DOHH2 (cell line): Measurements from ENCODE around the gene EIPR1.

Experiments
- H3F3A ChIP-seq: fragments of 200-600 bp; sonication (generic), shearing (Covaris generic); 2 replicates; pipeline ENCODE4 v1.6.0; 2016; ENCODE audit warnings: antibody characterized with exemption, mild to moderate bottlenecking; ENCODE audit not compliant: control insufficient read depth, insufficient read depth
- H3K27ac ChIP-seq: fragments of 200-600 bp; sonication (generic); 2 replicates; pipeline ENCODE4 v1.5.1; 2014; ENCODE audit warnings: low read depth, mild to moderate bottlenecking, low read length, moderate library complexity
- H3K27me3 ChIP-seq: fragments of 200-600 bp; sonication (generic); 2 replicates; pipeline ENCODE4 v1.6.1; 2014; ENCODE audit warnings: mild to moderate bottlenecking, low read length, mixed read lengths; ENCODE audit not compliant: control insufficient read depth
- H3K36me3 ChIP-seq: fragments of 200-600 bp; sonication (generic); 2 replicates; pipeline ENCODE4 v1.6.1; 2014; ENCODE audit warnings: mild to moderate bottlenecking, low read length, moderate library complexity, mixed read lengths; ENCODE audit not compliant: control insufficient read depth
- H3K4me1 ChIP-seq: fragments of 200-600 bp; sonication (generic); 2 replicates; pipeline ENCODE4 v1.6.1; 2014; ENCODE audit warnings: mild to moderate bottlenecking, low read length, mixed read lengths; ENCODE audit not compliant: control insufficient read depth
- H3K4me2 ChIP-seq: fragments of 200-600 bp; sonication (generic); 2 replicates; pipeline ENCODE4 v1.6.0; 2014; ENCODE audit warnings: mild to moderate bottlenecking, low read length, moderate library complexity
- H3K4me3 ChIP-seq: fragments of 200-600 bp; sonication (generic); 2 replicates; pipeline ENCODE4 v1.5.1; 2014; ENCODE audit warnings: mild to moderate bottlenecking, low read length, mixed read lengths
- H3K79me2 ChIP-seq: fragments of 200-600 bp; sonication (generic); 2 replicates; pipeline ENCODE4 v1.6.1; 2014; ENCODE audit warnings: mild to moderate bottlenecking, low read length, mixed read lengths; ENCODE audit not compliant: control insufficient read depth
- H3K9me2 ChIP-seq: fragments of 200-600 bp; sonication (generic); replicated peaks from 2 replicates; pipeline ENCODE4 v1.6.1; 2014; ENCODE audit warnings: mild to moderate bottlenecking, low read length, mixed read lengths; ENCODE audit not compliant: control insufficient read depth
- H3K9me3 ChIP-seq: fragments of 200-600 bp; sonication (generic); 2 replicates; pipeline ENCODE4 v1.6.1; 2014; ENCODE audit warnings: antibody characterized with exemption, low read length, mixed read lengths; ENCODE audit not compliant: control insufficient read depth, insufficient read depth
- H4K20me1 ChIP-seq: fragments of 200-600 bp; sonication (generic); 2 replicates; pipeline ENCODE4 v1.6.0; 2014; ENCODE audit warnings: low read depth, mild to moderate bottlenecking, antibody characterized with exemption, low read length, moderate library complexity; ENCODE audit not compliant: control insufficient read depth, insufficient read depth
- CTCF ChIP-seq: fragments of 200-600 bp; sonication (generic); IDR thresholded peaks from one replicate; pipeline ENCODE4 v1.5.1; 2014; ENCODE audit warnings: antibody characterized with exemption, mild to moderate bottlenecking, low read depth, low read length; ENCODE audit not compliant: poor library complexity, severe bottlenecking
- EZH2phosphoT487 ChIP-seq: fragments of 200-600 bp; sonication (generic); IDR thresholded peaks from 2 replicates; pipeline ENCODE4 v1.6.1; 2017; ENCODE audit warnings: borderline replicate concordance, mild to moderate bottlenecking, antibody characterized with exemption, low read length, moderate library complexity, mixed read lengths

EIPR1 gene

GRCh38 chr2:3185910-3186309 lies 191.7 kb downstream of the EIPR1 start:
- no peaks in the 10 kb centered on the region for H3K36me3 ChIP-seq

DNA sequence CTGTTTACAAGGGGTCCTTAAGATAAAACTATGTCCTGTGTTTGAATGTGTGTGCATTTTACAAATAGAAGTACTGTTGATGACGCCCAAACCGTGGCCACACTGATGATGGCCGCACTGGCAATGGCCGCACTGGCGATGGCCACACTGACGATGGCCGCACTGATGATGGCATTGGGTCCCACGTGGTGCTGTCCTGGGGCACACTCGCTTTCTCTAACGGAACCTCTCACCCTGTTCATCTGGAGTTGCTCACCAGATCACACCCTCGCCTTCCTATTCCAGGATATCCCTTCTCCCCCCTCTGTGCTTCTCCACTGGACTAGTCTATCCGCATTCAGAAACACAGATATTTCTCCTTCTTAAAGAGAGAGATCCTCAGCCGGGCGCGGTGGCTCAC lies 192.4 kb downstream of the EIPR1 start:
- TF ChIP-seq CTCF = no peak
- no peak for TF ChIP-seq EZH2phosphoT487
- Histone ChIP-seq H3F3A (no peaks in the 10 kb centered on the region), H3K9me3 (no peaks in the 10 kb centered on the region), H3K36me3 (no peaks in the 10 kb centered on the region), H4K20me1 (no peaks in the 10 kb centered on the region), H3K4me1 (no peaks in the 10 kb centered on the region), H3K27me3 (no peaks in the 10 kb centered on the region), H3K79me2 (no peaks in the 10 kb centered on the region), H3K9me2 (no peaks in the 10 kb centered on the region), H3K4me3 (no peak overlapping the region), H3K4me2 (no peak overlapping the region), H3K27ac (no peak overlapping the region)

More at GRCh38 chr2:3185910-3186309, 191.7 kb downstream of the EIPR1 start:
- Histone ChIP-seq H3K9me2 (no peaks in the 10 kb centered on the region), H4K20me1 (no peaks in the 10 kb centered on the region), H3K4me1 (no peaks in the 10 kb centered on the region), H3K4me3 (no peak overlapping the region), H3F3A (no peaks in the 10 kb centered on the region), H3K79me2 (no peaks in the 10 kb centered on the region), H3K9me3 (no peaks in the 10 kb centered on the region), H3K4me2 (no peak overlapping the region), H3K27ac (no peak overlapping the region), H3K27me3 (no peaks in the 10 kb centered on the region)
- TF ChIP-seq EZH2phosphoT487 (no peak), CTCF (no peak)

- no peaks in the 10 kb centered on the region for H3K27me3 ChIP-seq
- no peak overlapping the region for H3K4me2 ChIP-seq
- no peaks in the 10 kb centered on the region for H3K4me1 ChIP-seq
- no peaks in the 10 kb centered on the region for H3K36me3 ChIP-seq
- H4K20me1 ChIP-seq = no peaks in the 10 kb centered on the region
- H3K79me2 ChIP-seq = no peaks in the 10 kb centered on the region
- TF ChIP-seq CTCF (no peak), EZH2phosphoT487 (no peak)
- H3F3A ChIP-seq = no peaks in the 10 kb centered on the region
- H3K27ac ChIP-seq = no peak overlapping the region
- no peaks in the 10 kb centered on the region for H3K9me3 ChIP-seq
- H3K9me2 ChIP-seq = no peaks in the 10 kb centered on the region
- H3K4me3 ChIP-seq = no peak overlapping the region
Measured at GRCh38 chr2:3184167-3184566, 193.5 kb downstream of the EIPR1 start.

DNA sequence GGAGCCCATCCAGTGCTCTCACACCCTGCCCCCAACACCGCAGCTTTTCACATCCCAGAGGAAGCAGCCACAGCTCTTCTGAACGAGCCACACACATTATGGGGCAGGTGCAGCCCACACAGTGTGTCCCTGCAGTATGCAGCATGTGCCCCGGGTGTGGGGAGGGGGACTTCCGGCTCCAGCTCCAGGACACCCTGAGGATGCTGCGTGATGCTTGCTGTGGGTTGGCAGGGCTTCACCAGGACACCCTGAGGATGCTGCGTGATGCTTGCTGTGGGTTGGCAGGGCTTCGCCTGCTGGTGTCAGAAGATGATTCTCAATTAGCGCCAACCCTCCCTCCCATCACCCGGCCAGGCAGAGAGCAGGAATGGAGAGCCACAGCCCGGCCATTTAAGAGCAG lies 193.9 kb downstream of the EIPR1 start:
- Histone ChIP-seq H3K36me3 (no peaks in the 10 kb centered on the region), H3F3A (no peaks in the 10 kb centered on the region), H3K4me3 (no peak overlapping the region), H3K79me2 (no peaks in the 10 kb centered on the region), H3K9me3 (no peaks in the 10 kb centered on the region), H3K27me3 (no peaks in the 10 kb centered on the region), H3K4me2 (no peak overlapping the region), H4K20me1 (no peaks in the 10 kb centered on the region), H3K9me2 (no peaks in the 10 kb centered on the region), H3K27ac (no peak overlapping the region), H3K4me1 (no peaks in the 10 kb centered on the region)
- TF ChIP-seq EZH2phosphoT487 (no peak), CTCF (no peak)
